ENCODE measurements around the gene GRAMD4. TPM values are rescaled to one million over a fixed set of nuclear protein-coding genes. Genes with fewer than 3 reads are reported as not detected.

Gene GRAMD4
- polyA plus RNA-seq, 3 donors, result 21.6 to 24.4 (median 22.8) TPM

- DNase-seq, result no peak
Observed at GRCh38 chr22:46654927-46655595, 34.9 kb downstream of the GRAMD4 start.

GRCh38 chr22:46655861-46656608, 35.8 kb downstream of the GRAMD4 start:
- DNase-seq, result no peak

- DNase-seq, result no peak
Observed at GRCh38 chr22:46656856-46657654, 36.9 kb downstream of the GRAMD4 start.

- DNase-seq, result no peak
Observed at GRCh38 chr22:46657655-46657953, 37.4 kb downstream of the GRAMD4 start.

- DNase-seq, result no peak
Observed at GRCh38 chr22:46657996-46658947, 38.1 kb downstream of the GRAMD4 start.

GRCh38 chr22:46659059-46659790, 39.0 kb downstream of the GRAMD4 start:
- no peak for DNase-seq

GRCh38 chr22:46659791-46660186, 39.6 kb downstream of the GRAMD4 start:
- no peak for DNase-seq

- no peak for DNase-seq
Observed at GRCh38 chr22:46660604-46661201, 40.5 kb downstream of the GRAMD4 start.

GRCh38 chr22:46661221-46661851, 41.1 kb downstream of the GRAMD4 start:
- DNase-seq, result no peak

GRCh38 chr22:46662226-46662625, 42.0 kb downstream of the GRAMD4 start:
- DNase-seq, result no peak

- DNase-seq, result no peak
Observed at GRCh38 chr22:46663001-46663400, 42.8 kb downstream of the GRAMD4 start.

- no peak for DNase-seq
Observed at GRCh38 chr22:46663436-46664100, 43.4 kb downstream of the GRAMD4 start.

- DNase-seq, result no peak
Observed at GRCh38 chr22:46664301-46664855, 44.2 kb downstream of the GRAMD4 start.

- no peak for DNase-seq
Observed at GRCh38 chr22:46665151-46665695, 45.0 kb downstream of the GRAMD4 start.

- no peak for DNase-seq
Observed at GRCh38 chr22:46665751-46666280, 45.6 kb downstream of the GRAMD4 start.

- DNase-seq, result no peak
Observed at GRCh38 chr22:46666577-46667244, 46.5 kb downstream of the GRAMD4 start.

- no peak for DNase-seq
Observed at GRCh38 chr22:46667245-46667623, 47.0 kb downstream of the GRAMD4 start.

GRCh38 chr22:46668116-46668515, 47.9 kb downstream of the GRAMD4 start:
- DNase-seq, result no peak

Data from renal pelvis (tissue), 4 donors.